T-cell (primary cell): ENCODE data around the gene PAX4. TPM values are rescaled to one million over a fixed set of nuclear protein-coding genes. Genes with fewer than 3 reads are reported as not detected.

Experiments used
- ATAC-seq, 4 experiments: fragments of 200-7000 bp in 3 of 4; fragments of 150-1000 bp in 1 of 4; cut with Tn5 transposase; replicated peaks in 1 of 4; 1 replicate in 3 of 4; 2 replicates in 1 of 4; pipeline ENCODE4 v1.10.0; 2021; ENCODE audit warnings: moderate library complexity in 3 of 4, mild to moderate bottlenecking in 2 of 4, moderate number of reproducible peaks in 1 of 4
- CTCF ChIA-PET, 2 donors: fragments of 300-600 bp; sonication (Branson Sonifier 250); formaldehyde crosslinking; loops; one replicate each; lab custom pipeline; 2022; ENCODE audit warnings: antibody characterized with exemption in 2 of 2; lab: Charles Lee
- POLR2A ChIA-PET, 2 donors: fragments of 300-600 bp; sonication (Branson Sonifier 250); formaldehyde crosslinking; loops; one replicate each; lab custom pipeline; 2022; ENCODE audit warnings: antibody characterized with exemption in 2 of 2; lab: Charles Lee
- DNase-seq, 35 experiments: peaks; one replicate each; pipeline versions ENCODE4 v3.0.0 to v3.0.0-alpha.2; 2013 to 2023
- H3K27ac ChIP-seq: one replicate; pipeline ENCODE4 v1.5.1; 2013; ENCODE audit warnings: low read length
- H3K27me3 ChIP-seq, 2 experiments: replicated peaks in 1 of 2; 1 replicate in 1 of 2; 2 replicates in 1 of 2; pipeline versions ENCODE4 v1.6.1 to v1.7.0; 2013; ENCODE audit warnings: low read length in 1 of 2, mixed read lengths in 1 of 2; ENCODE audit not compliant: control insufficient read depth in 2 of 2, insufficient read depth in 2 of 2; ENCODE audit errors: extremely low read depth in 1 of 2
- H3K36me3 ChIP-seq, 2 donors: 1 replicate in 1 of 2; 2 replicates in 1 of 2; pipeline versions ENCODE4 v1.6.1 to v1.7.0; 2013; ENCODE audit warnings: low read length in 1 of 2; ENCODE audit not compliant: control insufficient read depth in 2 of 2, insufficient read depth in 1 of 2; ENCODE audit errors: extremely low read depth in 1 of 2
- H3K4me1 ChIP-seq, 2 experiments: 1 replicate in 1 of 2; 2 replicates in 1 of 2; pipeline versions ENCODE4 v1.6.1 to v1.7.0; 2013; ENCODE audit warnings: low read length in 2 of 2, mixed read lengths in 1 of 2; ENCODE audit not compliant: insufficient read depth in 2 of 2, control insufficient read depth in 1 of 2; ENCODE audit errors: extremely low read depth in 1 of 2
- H3K4me3 ChIP-seq, 2 donors: 1 replicate in 1 of 2; 2 replicates in 1 of 2; pipeline versions ENCODE4 v1.5.1 to v1.7.0; 2013; ENCODE audit warnings: mild to moderate bottlenecking in 2 of 2, low read length in 1 of 2, moderate library complexity in 1 of 2; ENCODE audit not compliant: control insufficient read depth in 1 of 2; ENCODE audit errors: extremely low read depth in 1 of 2
- H3K9me3 ChIP-seq: 2 replicates; pipeline ENCODE4 v1.7.0; 2013
- H3K27ac Mint-ChIP-seq, 2 donors: one replicate each; pipeline ENCODE4 v1.8.0; 2020 to 2021; ENCODE audit warnings: mild to moderate bottlenecking in 2 of 2, mixed read lengths in 2 of 2
- H3K27me3 Mint-ChIP-seq, 2 donors: one replicate each; pipeline ENCODE4 v1.8.0; 2021 to 2022; ENCODE audit warnings: mixed read lengths in 2 of 2
- H3K36me3 Mint-ChIP-seq: one replicate; pipeline ENCODE4 v1.8.0; 2021; ENCODE audit warnings: mixed read lengths
- H3K4me1 Mint-ChIP-seq, 3 donors: one replicate each; pipeline ENCODE4 v1.8.0; 2020 to 2022; ENCODE audit warnings: mixed read lengths in 3 of 3, mild to moderate bottlenecking in 1 of 3
- H3K4me3 Mint-ChIP-seq, 3 donors: one replicate each; pipeline ENCODE4 v1.8.0; 2020 to 2022; ENCODE audit warnings: mild to moderate bottlenecking in 3 of 3, mixed read lengths in 3 of 3, moderate library complexity in 3 of 3
- H3K9me3 Mint-ChIP-seq, 3 donors: one replicate each; pipeline ENCODE4 v1.8.0; 2020 to 2022; ENCODE audit warnings: mixed read lengths in 3 of 3
- WGBS: methylation state at CpG from one replicate; pipeline ENCODE4 v1.1.5; 2013; ENCODE audit warnings: missing lambda C conversion rate; ENCODE audit not compliant: insufficient coverage; 5-methylcytosine and 5-hydroxymethylcytosine counted together
- total RNA-seq, 35 experiments: library from RNA in 6 of 35; stranded (reverse) in 6 of 35; fragments of 120-200 nt in 1 of 35; gene quantifications; one replicate each; pipeline versions ENCODE4 v1.2.1 to v1.2.4 and lab custom pipeline; 2013 to 2026

Gene PAX4
- total RNA-seq, 5 donors from 2014 or later (not counting 1 experiment from before 2014, with no cell fraction given): not detected

- POLR2A ChIA-PET: no interaction called here
- peaks cover 10 to 39% of the 10 kb centered on the region in 2 donors for H3K36me3 ChIP-seq
- no peaks in the 10 kb centered on the region for H3K27me3 ChIP-seq
- H3K4me3 ChIP-seq: peak overlapping the region; percentile 86 to 92
- Mint-ChIP-seq H3K27me3 (no peaks in the 10 kb centered on the region), H3K27ac (peak overlapping the region in 1 of 2 donors; percentile 93), H3K9me3 (no peaks in the 10 kb centered on the region), H3K4me1 (peaks cover 77 to 83% (median 80%) of the 10 kb centered on the region in 3 donors), H3K36me3 (peaks cover 30% of the 10 kb centered on the region), H3K4me3 (peak overlapping the region; percentile 86 to 91 (median 90))
- CTCF ChIA-PET: interaction anchor here in 1 of 2 donors (0.9 kb wide), 1 partner anchor 875 kb away, joined by 3 read pairs; no protein-coding TSS in a partner anchor
- H3K4me1 ChIP-seq: peaks cover 21 to 69% of the 10 kb centered on the region in 2 experiments
- no peaks in the 10 kb centered on the region for H3K9me3 ChIP-seq
- WGBS: 42% methylated on average over 12 of the region's 12 CpGs
- ATAC-seq (no peak), DNase-seq (no peak)
- no peak overlapping the region for H3K27ac ChIP-seq
Measured at GRCh38 chr7:127584648-127585043, 33.3 kb downstream of the PAX4 start.

- Mint-ChIP-seq H3K4me3 (peak overlapping the region in 1 of 3 donors; percentile 91), H3K4me1 (peaks cover 73 to 81% (median 76%) of the 10 kb centered on the region in 3 donors), H3K36me3 (peaks cover 46% of the 10 kb centered on the region), H3K27ac (no peak overlapping the region), H3K27me3 (no peaks in the 10 kb centered on the region), H3K9me3 (no peaks in the 10 kb centered on the region)
- CTCF ChIA-PET: interaction anchor here (0.5 to 0.6 kb wide), 2 partner anchors 79 to 760 kb away, joined by 3 read pairs; no protein-coding TSS in a partner anchor
- no peak for ATAC-seq
- 99% methylated on average over 14 of the region's 14 CpGs for WGBS
- H3K4me3 ChIP-seq: no peak overlapping the region
- no peaks in the 10 kb centered on the region for H3K27me3 ChIP-seq
- peaks cover 21 to 50% of the 10 kb centered on the region in 2 experiments for H3K4me1 ChIP-seq
- DNase-seq: no peak
- H3K9me3 ChIP-seq: no peaks in the 10 kb centered on the region
- POLR2A ChIA-PET: interaction anchor here in 1 of 2 donors (0.5 kb wide), 1 partner anchor 146 kb away, joined by 3 read pairs; no protein-coding TSS in a partner anchor
- H3K36me3 ChIP-seq: peaks cover 10 to 52% of the 10 kb centered on the region in 2 donors
- H3K27ac ChIP-seq: no peak overlapping the region
Measured at GRCh38 chr7:127582361-127582760, 35.6 kb downstream of the PAX4 start.

- peaks cover 71 to 76% (median 75%) of the 10 kb centered on the region in 3 donors for H3K4me1 Mint-ChIP-seq
- ChIA-PET CTCF (no interaction called here), POLR2A (no interaction called here)
- Histone ChIP-seq H3K4me3 (no peak overlapping the region), H3K27ac (no peak overlapping the region), H3K9me3 (no peaks in the 10 kb centered on the region), H3K27me3 (no peaks in the 10 kb centered on the region), H3K4me1 (peaks cover 21 to 49% of the 10 kb centered on the region in 2 experiments), H3K36me3 (peaks cover 10 to 52% of the 10 kb centered on the region in 2 donors)
- no peaks in the 10 kb centered on the region for H3K27me3 Mint-ChIP-seq
- peaks cover 49% of the 10 kb centered on the region for H3K36me3 Mint-ChIP-seq
- H3K4me3 Mint-ChIP-seq: peak overlapping the region in 1 of 3 donors; percentile 91
- DNase-seq (no peak), ATAC-seq (no peak)
- 90% methylated on average over 1 of the region's 1 CpG for WGBS
- H3K27ac Mint-ChIP-seq: no peak overlapping the region
- H3K9me3 Mint-ChIP-seq: no peaks in the 10 kb centered on the region
Measured at GRCh38 chr7:127581716-127582115, 36.2 kb downstream of the PAX4 start.

- no peaks in the 10 kb centered on the region for H3K27me3 Mint-ChIP-seq
- Histone ChIP-seq H3K9me3 (no peaks in the 10 kb centered on the region), H3K27ac (no peak overlapping the region), H3K27me3 (no peaks in the 10 kb centered on the region), H3K4me1 (peaks cover 19 to 43% of the 10 kb centered on the region in 2 experiments), H3K4me3 (no peak overlapping the region), H3K36me3 (peaks cover 10 to 54% of the 10 kb centered on the region in 2 donors)
- peaks cover 60 to 67% (median 64%) of the 10 kb centered on the region in 3 donors for H3K4me1 Mint-ChIP-seq
- no peaks in the 10 kb centered on the region for H3K9me3 Mint-ChIP-seq
- peaks cover 55% of the 10 kb centered on the region for H3K36me3 Mint-ChIP-seq
- ChIA-PET CTCF (no interaction called here), POLR2A (no interaction called here)
- ATAC-seq (no peak), DNase-seq (no peak)
- no peak overlapping the region for H3K4me3 Mint-ChIP-seq
- H3K27ac Mint-ChIP-seq: no peak overlapping the region
Measured at GRCh38 chr7:127580612-127581011, 37.3 kb downstream of the PAX4 start.

GRCh38 chr7:127578711-127579275, 39.1 kb downstream of the PAX4 start:
- H3K4me3 ChIP-seq: no peak overlapping the region
- peaks cover 49 to 53% (median 49%) of the 10 kb centered on the region in 3 donors for H3K4me1 Mint-ChIP-seq
- H3K36me3 ChIP-seq: peaks cover 10 to 63% of the 10 kb centered on the region in 2 donors
- no peak overlapping the region for H3K27ac Mint-ChIP-seq
- H3K36me3 Mint-ChIP-seq: peaks cover 66% of the 10 kb centered on the region
- ChIA-PET POLR2A (no interaction called here), CTCF (interaction anchor here in 1 of 2 donors (0.6 to 1.2 kb wide), 2 partner anchors 10 to 16 kb away, joined by 3 read pairs; partner anchors contain the start of gene ARF5)
- peaks cover 6 to 28% of the 10 kb centered on the region in 2 experiments for H3K4me1 ChIP-seq
- H3K27me3 ChIP-seq: no peaks in the 10 kb centered on the region
- WGBS: 92% methylated on average over 2 of the region's 4 CpGs
- no peaks in the 10 kb centered on the region for H3K9me3 Mint-ChIP-seq
- ATAC-seq: no peak
- no peak for DNase-seq
- H3K27me3 Mint-ChIP-seq: no peaks in the 10 kb centered on the region
- no peak overlapping the region for H3K4me3 Mint-ChIP-seq
- H3K9me3 ChIP-seq: no peaks in the 10 kb centered on the region
- no peak overlapping the region for H3K27ac ChIP-seq

- Mint-ChIP-seq H3K27me3 (no peaks in the 10 kb centered on the region), H3K36me3 (peaks cover 60% of the 10 kb centered on the region), H3K9me3 (no peaks in the 10 kb centered on the region), H3K4me3 (no peak overlapping the region), H3K4me1 (peaks cover 42 to 46% (median 43%) of the 10 kb centered on the region in 3 donors), H3K27ac (no peak overlapping the region)
- CTCF ChIA-PET: no interaction called here
- Histone ChIP-seq H3K27me3 (no peaks in the 10 kb centered on the region), H3K36me3 (peaks cover 6 to 57% of the 10 kb centered on the region in 2 donors), H3K9me3 (no peaks in the 10 kb centered on the region), H3K27ac (no peak overlapping the region), H3K4me3 (no peak overlapping the region), H3K4me1 (peaks cover 2 to 22% of the 10 kb centered on the region in 2 experiments)
- POLR2A ChIA-PET: no interaction called here
- ATAC-seq: no peak
- WGBS: 89% methylated on average over 3 of the region's 5 CpGs
- DNase-seq: peak in 1 of 35 experiments; percentile 9
Measured at GRCh38 chr7:127578036-127578684, 39.8 kb downstream of the PAX4 start.
